HG02798 (cell line): ENCODE data around the gene GNAZ.
A peak's percentile ranks its signal among the peaks of the same experiment; 100 is the strongest.

Experiments used
- ATAC-seq: cut with Tn5 transposase; IDR thresholded peaks from one replicate; pipeline ENCODE4 v1.9.1; 2021; ENCODE audit warnings: mild to moderate bottlenecking; ENCODE audit not compliant: unreplicated experiment, poor library complexity

Gene GNAZ

DNA sequence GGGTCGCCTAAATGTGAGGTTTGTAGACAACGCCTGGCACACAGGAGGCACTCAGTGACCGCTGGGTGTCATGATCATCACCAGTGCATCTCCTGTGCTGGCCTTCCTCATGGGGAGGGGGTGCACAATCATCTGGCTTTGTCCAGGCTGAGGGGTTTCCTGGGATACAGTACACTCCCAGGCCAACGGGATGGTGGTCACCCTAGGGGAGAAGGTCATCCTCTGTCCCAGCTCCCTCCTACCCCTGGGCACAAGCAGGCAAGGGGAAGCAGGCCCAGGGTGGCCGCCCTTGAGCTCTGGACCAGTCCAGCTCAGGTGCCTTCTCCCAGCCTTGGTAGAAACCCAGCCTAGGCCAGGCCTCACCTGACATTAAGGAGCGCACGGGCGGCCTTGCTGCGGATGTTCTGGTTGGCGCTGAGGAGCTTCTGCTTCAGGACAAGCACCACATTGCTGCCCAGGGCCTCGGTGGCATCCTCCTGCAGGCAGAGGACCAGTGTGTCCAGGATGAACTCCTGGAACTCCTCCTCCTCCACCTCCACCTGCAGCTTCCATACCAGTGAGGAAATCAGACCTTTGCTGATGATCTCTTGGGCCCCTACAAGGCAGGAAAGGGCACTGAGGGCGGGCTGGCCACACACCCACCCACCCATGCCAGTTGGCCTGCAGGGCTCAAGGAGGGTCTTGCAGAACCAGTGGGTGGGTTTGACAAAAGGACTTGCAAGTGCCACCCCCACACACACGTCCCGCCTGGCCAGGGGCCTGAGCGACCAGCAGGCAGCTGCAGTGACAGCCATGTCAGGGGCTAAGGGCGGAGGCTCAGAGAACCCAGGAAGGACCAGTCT, 6.6 kb upstream of the GNAZ start:
- ATAC-seq = no peak

DNA sequence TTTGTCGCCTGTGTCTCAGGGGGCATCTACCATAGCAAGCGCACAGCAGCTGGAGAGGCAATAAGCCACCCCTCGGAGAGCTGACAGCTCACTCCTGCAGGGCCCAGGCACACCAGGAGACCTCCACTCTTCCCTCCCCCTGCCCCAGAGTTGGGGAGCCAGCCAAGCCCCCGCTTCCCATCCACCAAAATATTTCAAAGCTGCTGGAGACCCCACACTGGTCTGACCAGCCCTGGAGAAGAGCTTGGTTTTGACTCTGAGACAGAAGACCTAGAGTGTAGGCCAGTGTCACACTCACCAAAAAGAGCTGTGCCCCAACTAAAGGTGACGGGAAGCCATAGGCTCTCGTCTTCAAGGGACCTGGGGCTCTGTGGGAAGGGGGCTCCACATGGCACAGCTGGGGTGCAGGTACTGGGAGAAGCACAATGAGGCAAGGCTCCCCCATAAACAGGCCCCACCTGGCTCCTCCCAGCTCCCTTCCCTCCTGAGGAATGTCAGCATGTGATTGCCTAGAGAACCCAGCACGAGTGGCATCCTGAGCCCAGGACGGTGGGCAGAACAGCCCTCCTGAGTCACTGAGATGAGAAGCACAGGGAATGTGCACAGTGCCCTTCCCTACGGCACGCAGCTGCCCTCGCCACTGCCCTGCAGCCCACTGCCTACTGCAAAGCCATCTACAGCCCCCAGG, 5.8 kb upstream of the GNAZ start:
- ATAC-seq = no peak

DNA sequence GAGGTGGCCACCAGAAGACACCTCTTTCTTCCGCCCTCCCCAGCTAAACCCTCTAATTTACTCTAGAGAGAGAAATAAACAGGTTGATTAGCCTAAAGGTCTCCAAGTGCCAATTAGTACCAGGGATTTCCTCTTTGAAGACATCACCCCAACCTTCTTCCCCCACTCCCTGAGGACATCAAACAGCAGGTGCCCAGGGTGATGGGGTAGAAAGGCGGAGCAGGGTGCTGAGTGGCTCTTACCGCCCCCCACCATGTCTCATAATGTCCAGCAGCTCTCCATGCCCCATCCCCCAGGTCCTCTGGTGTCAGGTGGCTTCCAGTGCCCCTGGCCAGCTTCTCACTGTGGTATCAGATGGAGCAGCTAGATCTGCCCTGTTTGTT, 5.3 kb upstream of the GNAZ start:
- no peak for ATAC-seq

DNA sequence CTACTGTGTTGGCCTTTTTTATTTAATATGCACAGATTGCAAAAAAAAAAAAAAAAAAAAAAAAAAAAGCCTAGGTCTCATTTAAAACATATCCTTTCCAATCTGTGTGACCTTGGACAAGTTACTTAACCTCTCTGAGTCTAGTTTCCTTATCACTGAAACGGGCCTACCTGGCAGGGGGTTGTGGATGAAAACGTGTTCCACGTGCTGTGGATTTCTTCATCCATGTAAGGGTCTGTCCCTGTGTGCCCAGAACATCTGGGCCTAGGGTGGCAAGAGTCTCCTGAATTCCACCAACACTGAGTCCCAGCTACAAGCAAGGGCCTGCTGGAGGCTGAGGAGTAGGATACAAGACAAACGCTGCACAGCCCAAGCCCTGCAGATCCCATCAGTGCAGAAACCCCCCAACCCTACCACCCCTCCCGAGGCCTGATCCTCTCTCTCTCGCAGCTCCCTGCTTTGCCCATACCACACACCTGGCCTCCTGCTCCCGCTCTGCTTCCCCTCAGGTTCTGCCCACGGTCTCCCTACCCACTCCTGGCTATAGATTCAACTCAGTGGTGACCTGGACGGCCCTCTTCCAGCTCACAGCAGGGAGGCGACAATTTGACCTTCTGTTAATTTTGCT, 4.7 kb upstream of the GNAZ start:
- no peak for ATAC-seq

DNA sequence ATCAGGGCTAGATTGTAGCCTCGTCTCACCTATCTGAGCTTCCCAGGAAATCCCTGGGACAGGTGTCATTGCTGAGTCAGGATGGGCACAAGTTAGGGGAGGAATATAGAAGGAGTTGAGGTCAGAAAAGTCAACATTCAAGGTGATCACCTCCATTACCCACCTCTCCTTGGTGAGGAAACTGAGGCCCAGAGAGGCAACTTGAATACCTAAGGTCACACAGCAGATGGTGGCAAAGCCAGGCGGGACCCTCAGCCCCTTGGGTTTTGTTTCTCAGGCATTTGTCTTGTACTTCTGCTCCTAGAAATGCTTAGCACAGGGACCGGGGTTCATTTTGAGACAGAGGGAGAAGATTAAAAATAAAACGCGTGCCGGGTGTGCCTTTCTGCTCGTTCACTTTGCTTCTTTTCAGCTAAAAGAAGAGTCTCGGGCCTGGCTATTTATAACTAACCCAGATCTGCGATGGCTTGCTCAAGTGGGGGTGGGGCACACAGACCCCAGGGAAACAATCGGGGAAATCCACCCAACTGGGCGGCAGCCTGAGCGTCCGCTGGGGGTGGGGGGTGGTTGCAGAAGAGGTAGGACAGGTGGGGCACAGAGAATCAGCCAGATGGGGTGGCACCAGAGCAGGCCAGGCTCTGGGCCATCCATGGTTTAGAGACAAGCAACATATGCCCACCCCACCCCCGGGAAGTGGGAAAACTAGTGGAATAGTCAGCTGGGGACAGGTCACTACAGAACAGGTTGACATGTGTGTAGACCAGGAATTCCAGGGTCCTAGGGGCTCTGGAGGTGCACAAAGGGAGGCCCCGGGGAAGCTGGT, 3.9 kb upstream of the GNAZ start:
- ATAC-seq = no peak

DNA sequence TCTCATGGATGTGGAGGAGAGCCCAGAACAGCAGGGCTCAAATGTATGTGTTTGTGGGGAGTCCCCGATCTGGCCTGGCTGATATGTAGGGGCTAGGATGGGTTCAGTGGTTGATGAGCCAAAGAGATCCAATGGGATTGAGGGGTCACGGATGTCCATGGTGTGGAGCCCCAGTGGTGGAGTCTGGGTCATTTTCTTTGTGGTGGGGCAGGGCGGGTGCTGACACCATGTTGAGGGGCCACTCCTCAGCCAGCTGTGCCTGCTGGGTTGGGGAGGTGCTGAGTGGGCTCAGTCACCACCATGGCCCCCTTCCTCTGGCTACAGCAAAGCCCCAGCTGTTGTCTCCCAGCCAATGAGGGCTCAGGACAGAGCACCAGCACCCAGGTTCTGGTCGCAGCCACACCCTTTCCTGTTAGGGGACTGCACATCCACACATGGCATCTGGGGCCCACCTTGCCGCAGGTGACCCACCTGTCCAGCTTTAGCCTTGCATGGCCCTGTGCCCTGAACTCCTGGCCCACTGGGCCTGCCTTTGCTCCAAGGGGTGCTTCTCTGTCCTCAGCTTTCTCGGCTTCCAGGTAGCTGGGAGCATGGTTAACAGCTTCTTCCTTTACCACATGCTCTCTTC, 3.2 kb upstream of the GNAZ start:
- no peak for ATAC-seq

DNA sequence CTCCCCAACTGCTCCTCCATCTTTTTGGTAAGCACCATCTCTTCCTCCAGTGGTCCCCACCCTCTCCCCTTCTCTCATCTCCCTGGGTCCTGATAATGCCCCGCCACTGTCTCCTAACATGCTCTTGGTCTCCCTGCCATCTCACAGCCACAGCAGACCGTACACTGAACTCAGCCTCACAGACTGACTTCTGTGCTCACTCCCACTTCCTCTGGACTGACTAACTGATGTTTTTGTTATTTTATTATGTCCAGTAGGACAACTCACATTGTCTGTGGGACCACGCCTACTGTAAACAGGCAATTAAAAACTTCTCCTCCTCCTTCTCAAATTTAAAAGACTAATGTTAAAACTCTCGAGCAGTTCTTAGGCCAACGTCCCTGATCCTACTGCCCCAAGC, 2.6 kb upstream of the GNAZ start:
- no peak for ATAC-seq

DNA sequence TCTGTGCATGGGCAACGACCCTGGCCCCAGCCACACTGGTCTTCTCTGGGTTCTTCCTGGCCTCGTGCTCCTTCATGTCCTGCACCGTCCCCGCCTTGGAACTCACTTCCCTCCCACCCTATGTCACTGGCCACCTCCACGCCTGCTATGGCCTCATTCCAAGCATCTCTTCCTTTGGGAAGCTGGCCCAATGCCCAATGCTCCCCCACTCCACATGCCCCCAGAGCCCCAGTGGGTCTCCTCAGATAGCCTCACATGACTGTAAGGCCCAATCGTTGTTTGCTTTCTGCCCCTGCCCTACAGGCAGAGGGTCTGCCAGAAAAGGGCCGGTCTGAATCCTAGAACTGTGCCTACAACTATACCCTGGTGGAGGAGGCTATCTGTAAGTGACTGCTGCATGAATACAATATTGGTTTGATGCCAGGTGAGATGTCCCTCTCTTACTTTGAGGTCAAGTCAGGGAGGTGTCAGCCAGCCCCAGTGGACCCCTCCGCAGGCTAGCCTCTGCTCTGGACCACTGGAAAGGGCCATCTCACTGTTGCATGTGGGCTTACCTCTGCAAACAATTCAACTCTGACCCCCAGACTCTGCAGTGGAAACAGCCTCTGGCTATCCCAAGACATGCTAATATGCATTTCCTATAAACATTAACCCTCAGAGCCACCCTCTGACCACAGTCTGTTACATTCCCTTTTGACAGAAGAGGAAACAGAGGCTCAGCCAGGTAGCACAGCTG, 2.1 kb upstream of the GNAZ start:
- ATAC-seq = no peak

DNA sequence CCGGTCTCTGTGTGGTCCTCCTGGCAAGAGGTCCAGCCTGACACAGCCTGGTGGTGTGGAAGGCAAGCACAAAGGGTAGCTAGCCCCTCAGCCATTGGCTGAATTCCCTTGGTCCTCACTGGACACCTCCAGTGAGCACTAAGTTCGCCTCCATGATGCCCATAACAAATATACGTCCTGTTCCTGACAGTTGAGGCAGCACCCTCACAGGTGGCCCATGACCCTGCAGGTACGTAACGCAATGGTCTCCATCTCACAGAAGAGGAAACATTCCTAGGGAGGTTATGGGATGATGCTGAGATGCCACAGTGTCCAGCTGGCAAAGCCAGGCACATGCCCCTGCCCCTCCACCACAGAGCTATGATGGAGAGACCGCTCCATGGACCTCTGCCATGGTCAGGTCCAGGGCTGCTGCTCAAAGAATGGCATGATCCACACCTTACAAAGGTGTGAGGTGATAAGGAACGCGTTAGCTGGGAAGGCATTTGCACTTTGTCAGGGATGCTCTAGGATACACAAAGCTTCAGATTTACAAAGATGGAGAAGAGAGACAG, 1.4 kb upstream of the GNAZ start:
- no peak for ATAC-seq

DNA sequence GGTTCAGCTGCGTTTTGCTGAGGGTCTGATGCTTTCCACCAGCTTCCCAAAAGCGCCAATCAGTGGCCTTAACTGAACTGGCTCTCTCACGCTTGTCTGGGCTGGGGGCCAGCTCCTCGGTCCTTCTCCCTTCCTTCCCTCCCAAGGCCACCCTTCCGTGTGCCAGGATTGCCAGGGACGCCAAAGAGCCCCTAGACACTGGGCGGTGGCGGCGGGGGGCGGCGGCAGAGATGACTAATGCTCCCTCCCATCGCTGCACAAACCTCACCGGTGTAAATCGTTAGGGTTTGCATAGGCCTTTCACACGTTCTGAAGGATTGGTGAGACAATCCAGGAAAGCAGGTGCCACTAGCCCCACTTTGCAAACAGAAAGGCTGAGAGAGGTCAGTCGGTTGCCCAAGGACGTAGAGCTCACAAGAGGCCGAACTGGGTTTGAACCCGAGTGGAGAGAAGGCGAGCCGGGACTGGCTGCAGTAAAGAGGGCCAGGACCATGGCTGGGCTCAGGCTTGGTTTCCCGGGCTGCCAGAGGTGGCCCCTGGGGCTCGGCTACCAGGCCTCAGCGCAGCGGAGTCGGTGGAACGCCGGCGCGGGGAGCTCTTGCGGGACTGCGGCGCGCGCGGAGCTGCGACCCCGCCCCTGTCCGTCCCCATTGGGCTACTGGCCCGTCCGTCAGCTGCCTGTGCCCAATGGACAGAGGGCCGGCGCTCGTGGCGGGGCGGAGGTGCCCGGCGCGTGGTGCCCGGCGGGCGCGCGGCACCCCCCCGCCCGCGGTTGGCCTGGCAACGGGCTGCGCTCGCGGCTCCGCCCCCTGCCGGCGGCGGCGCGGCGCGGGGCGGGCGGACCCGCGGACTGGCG, 589 bp upstream of the GNAZ start:
- peak; percentile 91 for ATAC-seq

DNA sequence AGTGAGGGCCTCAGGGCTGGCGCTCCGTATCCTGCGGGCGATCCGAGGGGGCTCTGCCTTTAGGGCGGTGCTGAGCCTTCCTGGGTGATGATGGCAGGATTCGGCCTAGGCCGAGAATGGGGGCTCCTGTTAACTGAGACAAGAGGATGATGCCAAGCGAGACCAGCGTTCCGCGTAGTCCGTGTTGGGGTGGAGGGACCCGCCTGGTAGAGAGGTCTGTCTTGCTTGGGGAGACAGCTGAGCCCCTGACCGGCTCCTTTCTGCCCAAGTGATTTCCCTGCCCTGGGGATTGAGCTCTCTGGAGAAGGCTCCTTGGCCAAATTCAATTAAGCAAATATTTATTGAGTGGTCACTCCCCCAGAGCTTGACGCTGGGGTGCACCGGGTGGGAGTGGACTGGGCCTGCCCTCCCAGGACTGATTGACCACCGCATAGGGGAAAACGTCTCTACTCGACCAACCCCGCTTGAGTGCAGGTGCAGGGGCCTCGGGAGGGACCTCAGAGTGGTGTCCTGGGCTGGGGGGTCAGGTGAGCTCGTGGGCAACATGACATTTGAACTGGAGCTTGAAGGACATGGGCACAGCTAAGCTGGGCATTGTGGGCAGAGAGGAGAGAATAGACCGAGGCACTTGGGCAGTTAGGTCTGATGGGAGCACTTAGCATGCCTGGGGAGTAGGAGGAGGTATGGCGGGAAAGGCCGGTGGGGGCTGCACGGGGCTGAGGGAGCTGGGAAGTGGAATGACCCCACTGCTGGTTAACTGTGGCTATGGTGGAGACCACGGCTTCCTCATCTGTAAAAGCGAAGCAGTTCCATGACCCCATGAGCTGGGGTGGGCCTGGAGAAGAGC, 1.1 kb downstream of the GNAZ start:
- no peak for ATAC-seq

DNA sequence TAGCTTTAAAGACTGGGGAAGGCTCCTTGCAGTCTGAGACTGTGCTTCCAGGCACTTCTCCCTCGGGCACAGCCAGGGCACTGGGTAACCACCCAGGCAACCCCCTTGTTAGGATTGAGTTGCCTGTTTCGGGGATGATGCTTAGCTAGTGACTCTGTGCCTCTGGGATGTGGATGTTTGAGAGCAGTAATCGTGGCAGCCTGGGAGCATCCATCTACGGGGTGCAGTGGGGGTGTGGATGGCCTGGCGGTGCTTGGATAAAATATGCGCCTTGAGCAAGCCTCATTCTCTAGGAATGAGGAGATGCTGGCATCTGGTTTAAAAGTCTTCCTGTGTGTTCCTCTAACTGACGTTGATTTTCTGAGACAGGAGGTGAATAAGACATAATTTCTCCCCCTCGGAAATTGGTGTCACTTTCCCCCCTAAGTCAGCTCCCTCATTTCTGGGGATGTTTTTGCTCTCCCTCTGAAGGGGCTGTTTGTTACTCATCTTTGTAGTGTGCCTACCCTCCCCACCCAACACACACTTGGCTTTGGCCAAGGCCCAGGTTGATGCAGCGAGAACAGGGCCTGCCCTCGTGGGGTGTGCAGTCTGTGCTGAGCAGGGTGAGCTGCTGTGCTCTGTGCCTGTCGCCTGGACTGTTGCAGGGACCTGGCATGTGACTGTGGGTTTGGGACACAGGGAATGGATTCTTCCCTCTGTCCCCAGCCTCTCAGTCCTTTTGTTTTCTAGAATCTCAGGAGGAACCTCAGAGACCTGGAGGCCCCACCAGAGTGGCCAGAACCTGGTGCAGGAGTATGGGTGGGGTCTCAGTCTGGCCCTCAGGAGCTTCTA, 2.0 kb downstream of the GNAZ start:
- ATAC-seq = no peak

DNA sequence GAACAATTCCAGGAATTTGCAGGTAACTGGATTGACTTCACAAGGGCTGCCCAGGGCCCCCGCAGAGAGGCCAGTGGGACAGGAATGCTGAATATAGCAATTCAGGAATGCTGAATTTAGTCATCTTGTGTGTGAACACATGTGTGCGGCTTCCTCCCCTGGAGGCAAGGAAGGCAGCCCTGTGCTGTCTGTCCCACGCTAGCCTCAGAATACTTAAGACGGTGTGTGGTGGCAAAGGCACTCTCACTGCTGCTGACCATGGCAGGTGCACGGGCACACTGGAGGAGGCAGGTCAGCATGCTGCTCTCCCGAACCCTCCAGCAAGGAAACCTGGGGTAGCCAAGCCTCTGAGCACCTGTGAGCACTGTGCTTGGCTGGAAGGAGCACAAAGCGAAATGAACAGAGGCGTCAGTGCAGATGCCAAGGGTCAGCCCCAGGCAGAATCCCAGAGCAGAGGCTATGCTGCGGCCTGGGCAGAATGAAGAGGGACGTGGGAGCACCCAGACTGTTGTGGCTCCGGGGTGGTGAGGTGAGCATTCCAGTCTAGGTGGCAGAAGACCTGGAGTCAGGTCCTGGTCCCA, 2.7 kb downstream of the GNAZ start:
- ATAC-seq = no peak

DNA sequence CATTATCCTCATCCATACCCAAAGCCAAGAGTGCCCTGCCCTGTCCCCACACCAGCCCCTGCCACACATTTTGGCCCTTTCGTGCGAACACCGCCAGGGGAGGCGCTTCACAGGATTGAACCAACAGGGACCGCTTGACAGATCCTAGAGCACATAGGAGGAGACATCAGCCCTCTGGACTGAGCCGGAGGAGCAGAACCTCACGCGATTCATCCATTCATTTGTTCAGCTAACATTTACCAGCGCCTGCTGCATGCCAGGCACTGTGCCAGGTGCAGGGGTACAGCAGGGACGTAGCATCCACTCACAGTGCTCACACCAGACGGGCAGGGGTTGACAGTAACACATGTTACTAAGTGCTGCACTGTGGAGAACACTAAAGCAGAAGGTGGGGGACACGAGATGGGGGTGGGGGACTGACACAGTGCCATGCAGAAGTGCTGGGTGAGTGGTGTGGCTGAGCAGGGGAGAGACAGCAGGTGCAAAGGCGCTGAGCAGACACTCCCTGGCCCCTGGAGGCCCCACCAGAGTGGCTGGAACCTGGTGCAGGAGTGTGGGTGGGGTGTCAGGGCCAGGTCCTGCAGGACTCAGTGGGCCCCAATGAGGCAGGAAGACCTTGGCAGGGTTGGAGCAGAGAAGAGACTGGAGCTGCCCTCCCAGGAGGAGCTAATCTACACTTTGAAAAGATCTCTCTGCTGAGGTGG, 3.4 kb downstream of the GNAZ start:
- ATAC-seq = no peak

DNA sequence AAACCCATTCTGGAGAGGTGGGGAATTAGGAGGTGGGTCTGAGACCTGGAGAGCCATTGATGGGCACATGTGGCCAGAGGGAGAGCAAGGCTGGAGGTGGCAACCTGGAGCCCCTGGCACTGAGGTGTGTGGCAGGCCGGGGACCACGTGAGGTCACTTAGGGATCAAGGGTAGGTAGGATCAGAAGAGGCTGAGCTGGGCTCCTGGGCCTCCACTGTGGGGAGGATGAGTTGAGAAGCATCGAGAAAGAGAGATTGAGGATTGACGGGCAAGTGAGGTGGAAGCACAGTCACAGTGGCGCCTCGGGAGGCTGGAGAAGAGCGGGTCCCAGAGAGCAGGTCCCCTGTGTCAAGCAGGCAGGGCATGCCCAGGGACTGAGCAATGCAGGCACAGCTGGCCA, 4.1 kb downstream of the GNAZ start:
- no peak for ATAC-seq

DNA sequence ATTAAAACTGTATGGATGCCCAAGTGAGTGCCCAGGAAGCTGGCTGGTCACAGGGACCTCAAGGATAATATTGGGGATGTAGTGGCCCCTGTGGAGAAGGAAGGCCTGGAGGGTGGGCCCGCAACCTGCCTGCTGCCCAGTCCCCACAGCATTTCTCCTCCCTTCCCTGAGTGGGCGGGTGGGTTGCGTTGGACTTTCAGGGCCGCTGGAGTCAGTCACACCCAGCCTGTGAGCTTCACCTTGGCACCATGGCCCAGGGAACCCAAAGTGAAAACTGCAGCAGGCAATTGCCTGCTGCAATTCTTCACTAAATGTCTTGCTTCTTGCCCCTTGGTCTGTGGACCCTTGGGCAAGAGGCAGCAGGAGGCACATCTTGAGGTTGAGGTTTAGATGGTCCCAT, 4.7 kb downstream of the GNAZ start:
- ATAC-seq = no peak
